Hematopoietic multipotent progenitor cell treated with erythropoietin and hydrocortisone succinate and interleukin-3 and kit ligand, for 8 days (in vitro differentiated cells): ENCODE results near the gene DAGLA.
A peak's percentile ranks its signal among the peaks of the same experiment; 100 is the strongest.
"Not testable (repeated sequence)": the region's sequence is repeated elsewhere in the genome, so short reads cannot be mapped to it uniquely, and the experiment has no call there.

ENCODE experiments used
- DNase-seq: peaks from one replicate; pipeline ENCODE4 v3.0.0-alpha.2; 2015

Gene DAGLA, protein sequence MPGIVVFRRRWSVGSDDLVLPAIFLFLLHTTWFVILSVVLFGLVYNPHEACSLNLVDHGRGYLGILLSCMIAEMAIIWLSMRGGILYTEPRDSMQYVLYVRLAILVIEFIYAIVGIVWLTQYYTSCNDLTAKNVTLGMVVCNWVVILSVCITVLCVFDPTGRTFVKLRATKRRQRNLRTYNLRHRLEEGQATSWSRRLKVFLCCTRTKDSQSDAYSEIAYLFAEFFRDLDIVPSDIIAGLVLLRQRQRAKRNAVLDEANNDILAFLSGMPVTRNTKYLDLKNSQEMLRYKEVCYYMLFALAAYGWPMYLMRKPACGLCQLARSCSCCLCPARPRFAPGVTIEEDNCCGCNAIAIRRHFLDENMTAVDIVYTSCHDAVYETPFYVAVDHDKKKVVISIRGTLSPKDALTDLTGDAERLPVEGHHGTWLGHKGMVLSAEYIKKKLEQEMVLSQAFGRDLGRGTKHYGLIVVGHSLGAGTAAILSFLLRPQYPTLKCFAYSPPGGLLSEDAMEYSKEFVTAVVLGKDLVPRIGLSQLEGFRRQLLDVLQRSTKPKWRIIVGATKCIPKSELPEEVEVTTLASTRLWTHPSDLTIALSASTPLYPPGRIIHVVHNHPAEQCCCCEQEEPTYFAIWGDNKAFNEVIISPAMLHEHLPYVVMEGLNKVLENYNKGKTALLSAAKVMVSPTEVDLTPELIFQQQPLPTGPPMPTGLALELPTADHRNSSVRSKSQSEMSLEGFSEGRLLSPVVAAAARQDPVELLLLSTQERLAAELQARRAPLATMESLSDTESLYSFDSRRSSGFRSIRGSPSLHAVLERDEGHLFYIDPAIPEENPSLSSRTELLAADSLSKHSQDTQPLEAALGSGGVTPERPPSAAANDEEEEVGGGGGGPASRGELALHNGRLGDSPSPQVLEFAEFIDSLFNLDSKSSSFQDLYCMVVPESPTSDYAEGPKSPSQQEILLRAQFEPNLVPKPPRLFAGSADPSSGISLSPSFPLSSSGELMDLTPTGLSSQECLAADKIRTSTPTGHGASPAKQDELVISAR

DNA sequence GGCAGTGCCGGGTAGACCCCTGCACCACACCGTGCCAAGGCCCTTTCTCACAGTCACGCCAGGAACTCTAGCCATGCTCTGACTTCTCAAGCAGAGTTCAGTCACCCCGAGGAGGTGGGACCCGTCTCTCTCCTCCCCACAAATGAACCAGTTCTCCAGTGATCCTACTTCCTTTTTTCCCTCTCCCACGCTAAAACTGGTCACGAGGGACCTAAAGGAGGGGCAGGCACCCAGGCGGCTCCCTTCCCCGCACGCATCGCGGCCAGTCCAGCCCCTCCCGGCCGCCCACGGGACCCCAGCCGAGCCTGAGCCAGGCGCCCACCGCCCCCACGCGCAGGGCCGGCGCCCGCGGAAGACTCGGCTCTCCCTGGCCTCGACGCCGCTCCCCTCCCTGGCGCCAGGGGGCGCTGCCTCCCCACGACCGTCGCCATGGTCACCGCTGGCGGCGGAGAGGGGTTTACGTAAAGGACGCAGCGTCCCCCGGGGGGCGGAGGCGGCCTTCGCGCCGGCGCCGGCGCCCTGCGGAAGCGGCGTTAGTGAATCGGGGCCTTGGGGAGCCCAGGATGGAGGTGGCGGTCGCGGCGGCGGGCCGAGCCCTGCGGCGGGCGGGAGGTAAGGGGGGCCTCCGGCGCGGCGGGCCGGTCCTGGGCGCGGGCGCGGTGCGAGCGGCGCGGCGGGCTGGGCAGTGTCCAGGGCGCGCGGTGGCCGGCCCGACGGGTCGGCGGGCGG is at the start of gene DAGLA:
Gene DAGLA (plus strand): TSS at position 499 of the 729 bp plus-strand sequence. CDS start 39,765 bp downstream, outside the sequence.
- peak; percentile 45 for DNase-seq

DNA sequence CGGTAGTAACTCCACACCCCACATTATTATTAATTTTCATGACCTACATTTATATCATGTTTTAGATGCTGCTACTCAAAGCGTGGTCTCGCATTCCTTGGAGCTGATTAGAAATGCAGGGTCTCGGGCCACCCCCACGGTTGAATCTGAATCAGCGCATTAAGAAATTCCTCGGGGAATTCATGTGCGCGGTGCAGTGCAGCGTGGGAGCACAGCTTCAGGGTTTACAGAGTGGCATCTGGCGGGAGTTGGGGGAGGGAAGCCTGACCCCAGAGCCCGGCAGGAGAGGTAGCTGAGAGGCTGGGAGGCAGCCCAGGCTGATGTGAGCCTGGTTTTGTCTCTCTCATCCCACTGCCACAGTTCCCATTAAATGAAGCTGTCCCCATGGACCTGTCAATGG is 48.1 kb upstream of the DAGLA start:
- no peak for DNase-seq

DNA sequence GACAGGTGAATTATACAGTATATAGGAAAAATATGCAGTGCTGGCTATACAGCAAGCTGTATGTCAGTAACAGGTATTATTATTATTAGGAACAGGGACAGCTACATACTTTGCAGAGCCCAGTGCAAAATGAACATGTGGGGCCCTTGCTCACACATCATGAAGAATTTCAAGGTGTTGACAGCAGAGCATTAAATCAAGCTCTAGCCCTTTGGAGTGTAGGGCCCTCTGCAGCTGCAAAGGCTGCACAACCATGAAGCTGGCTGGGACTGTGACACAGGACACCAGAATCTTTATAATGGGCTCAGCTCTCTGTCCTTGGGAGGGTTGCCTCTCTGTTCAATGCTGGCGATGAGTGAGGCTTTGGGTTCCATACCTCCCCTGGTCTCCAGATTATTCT is 44.9 kb upstream of the DAGLA start:
- DNase-seq = no peak

DNA sequence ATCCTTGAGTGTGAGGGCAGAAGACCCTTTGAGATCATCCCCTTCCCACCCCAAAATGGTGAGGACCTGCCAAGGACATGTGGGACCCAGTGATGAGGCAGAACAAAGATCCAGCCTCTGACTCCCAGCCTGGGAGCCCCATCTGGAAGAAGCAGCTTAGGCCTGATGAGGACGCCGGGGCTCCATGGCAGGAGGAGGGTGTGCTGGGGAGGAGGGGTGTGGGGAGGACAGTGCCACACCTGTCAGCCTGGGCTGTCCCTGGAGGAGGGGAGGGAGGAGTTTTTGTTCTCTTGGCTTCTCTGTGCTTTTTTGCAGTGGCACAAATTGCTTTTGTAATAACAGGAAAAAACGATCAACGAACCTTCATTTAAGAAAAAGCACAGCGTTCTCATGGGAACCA is 44.4 kb upstream of the DAGLA start:
- DNase-seq = no peak

DNA sequence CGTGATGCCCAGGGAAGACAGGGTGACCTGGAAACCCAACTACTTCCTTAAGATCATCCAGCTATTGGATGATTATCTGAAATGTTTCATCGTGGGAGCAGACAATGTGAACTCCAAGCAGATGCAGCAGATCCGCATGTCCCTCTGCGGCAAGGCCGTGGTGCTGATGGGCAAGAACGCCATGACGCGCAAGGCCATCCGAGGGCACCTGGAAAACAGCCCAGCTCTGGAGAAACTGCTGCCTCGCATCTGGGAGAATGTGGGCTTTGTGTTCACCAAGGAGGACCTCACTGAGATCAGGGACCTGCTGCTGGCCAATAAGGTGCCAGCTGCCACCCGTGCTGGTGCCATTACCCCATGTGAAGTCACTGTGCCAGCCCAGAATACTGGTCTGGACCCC is 43.5 kb upstream of the DAGLA start:
- DNase-seq = no peak

DNA sequence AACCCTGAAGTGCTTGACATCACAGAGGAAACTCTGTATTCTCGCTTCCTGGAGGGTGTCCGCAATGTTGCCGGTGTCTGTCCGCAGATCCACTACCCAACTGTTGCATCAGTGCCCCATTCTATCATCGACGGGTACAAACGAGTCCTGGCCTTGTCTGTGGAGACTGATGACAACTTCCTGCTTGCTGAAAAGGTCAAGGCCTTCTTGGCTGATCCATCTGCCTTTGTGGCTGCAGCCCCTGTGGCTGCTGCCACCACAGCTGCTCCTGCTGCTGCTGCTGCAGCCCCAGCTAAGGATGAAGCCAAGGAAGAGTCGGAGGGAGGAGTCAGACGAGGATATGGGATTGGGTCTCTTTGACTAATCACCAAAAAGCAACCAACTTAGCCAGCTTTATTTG is 42.9 kb upstream of the DAGLA start:
- DNase-seq = no peak

DNA sequence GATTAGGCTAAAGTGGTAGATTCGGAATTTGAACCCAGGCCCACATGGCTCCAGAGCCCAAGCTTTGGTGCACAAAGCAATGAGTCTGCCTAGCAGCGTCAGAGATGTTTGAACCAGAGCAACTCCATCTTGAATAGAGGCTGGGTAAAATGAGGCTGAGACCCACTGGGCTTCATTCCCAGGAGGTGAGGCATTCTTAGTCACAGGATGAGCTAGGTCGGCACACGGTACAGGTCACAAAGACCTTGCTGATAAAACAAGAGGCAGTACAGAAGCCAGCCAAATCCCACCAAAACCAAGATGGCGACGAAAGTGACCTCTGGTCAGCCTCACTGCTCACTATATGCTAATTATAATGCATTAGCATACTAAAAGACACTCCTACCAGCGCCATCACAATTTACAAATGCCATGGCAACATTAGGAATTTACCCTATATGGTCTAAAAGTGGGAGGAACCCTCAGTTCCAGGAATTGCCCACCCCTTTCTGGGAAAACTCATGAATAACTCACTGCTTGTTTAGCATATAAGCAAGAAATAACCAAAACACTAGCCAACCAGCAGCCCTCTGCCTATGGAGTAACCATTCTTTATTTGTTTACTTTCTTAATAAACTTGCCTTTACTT is 40.3 kb upstream of the DAGLA start:
- peak; percentile 44 for DNase-seq

DNA sequence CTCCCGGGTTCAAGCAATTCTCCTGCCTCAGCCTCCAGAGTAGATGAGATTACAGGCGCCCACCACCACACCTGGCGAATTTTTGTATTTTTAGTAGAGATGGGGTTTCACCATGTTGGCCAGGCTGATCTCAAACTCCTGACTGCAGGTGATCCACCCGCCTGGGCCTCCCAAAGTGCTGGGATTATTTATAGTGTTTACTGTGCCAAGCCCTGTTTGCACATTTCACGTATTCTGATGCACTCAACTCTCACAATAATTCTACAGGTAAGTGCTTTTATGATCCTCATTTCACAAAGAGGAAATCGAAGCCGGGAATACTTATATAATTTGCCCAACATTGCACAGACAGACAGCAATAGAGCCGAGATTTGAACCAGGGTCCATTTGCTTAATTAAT is 38.0 kb upstream of the DAGLA start:
- DNase-seq = no peak

DNA sequence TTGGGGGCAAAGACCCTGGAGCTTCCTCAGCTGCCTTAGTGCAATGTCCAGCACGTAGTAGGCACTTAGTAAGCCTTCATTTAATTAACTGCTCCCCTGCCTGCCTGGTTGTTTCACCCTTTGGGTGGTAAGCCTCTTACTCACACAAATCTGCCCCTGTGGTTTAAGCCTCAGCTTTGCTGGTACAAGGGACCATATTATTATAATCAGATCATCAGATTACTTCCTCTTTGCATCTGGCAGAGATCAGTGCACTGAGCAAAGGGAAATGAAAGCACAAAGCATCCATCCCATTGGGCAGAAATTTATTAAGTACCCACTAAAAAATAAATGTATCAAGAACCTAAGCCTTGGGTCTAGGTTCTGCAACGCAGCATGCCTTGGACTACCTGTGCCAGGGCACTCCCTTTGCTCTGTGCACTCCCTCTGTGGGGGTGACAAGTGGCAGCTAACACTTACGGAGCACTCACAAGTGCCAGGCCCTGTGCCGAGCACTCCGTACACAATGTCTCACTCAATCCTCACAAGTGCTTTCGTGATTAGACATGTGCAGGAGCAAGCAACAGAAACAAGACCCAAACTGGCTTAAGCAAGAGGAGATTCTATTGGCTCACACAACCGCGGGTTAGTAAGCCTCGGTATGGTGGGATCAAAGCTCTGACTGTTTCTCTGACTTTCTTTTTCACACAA is 34.9 kb upstream of the DAGLA start:
- DNase-seq = no peak

DNA sequence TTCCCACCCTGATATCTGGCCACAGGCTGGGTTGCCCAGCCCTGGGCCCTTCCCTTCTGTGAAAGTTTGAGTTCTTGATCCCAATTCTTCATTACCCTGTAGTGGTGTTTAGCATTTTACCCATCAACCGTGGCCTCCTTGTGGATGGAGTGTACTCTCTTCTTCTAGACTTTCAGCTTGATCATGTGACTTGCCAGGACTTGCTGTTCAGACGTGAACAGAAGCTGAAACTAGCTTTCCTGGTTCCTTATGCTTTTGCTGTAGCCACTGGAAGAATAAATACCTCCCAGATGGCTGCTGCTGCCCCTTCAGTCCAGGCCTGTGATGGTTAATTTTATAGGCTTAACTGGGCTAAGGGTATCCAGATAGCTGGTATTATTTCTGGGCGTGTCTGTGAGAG is 32.7 kb upstream of the DAGLA start:
- no peak for DNase-seq

DNA sequence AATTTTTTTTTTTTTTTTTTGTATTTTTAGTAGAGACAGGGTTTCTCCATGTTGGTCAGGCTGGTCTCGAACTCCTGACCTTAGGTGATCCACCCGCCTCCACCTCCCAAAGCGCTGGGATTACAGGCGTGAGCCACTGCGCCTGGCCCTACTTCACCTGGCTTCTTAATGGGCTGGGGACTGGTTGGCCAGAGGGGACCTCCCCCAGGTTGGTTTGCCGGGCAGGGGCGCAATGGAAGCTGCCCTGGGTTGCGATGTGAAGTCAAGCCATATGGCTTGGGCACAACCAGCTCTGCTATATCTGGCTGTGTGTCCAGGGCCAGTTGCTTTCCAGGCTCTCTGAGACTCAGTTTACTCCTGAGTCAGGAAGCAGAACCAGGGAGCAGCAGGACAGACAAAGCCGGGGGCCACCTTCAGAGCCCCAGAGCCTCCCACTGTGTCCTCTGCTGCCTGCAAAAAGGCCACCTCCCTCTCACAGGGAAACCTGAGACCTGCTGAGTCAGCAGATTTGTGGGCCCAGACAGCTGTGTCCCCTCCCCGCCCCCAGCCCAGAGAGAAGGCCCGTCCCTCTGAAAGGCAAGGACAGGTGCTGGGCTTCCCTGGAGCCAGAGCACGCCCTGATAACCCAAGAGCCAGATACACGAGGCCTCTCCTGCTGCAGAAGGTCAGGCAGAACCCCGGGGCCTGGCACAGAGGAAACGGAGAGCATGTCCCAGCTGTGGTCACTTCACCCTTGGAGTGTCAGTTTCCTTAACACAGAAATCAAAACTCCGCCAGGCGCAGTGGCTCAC is 29.2 kb upstream of the DAGLA start:
- no peak for DNase-seq

DNA sequence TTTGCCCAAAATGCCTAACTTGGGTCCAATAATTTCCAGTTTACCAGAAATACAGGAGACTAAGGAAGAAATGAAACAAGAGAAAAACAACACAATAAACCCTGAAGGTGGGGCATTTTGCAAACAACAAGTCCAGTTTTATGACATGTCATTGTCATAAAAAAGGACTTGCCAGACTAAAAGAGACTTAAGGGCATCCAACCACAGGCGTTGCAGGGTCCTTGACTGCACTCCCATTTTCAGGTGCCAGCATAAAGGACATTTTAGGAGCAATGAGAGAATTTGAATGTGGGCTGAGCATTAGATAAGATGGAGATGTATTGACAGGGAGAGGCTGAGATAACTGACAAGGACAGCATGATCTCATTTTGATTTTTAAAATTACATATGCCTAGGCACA is 28.1 kb upstream of the DAGLA start:
- no peak for DNase-seq

DNA sequence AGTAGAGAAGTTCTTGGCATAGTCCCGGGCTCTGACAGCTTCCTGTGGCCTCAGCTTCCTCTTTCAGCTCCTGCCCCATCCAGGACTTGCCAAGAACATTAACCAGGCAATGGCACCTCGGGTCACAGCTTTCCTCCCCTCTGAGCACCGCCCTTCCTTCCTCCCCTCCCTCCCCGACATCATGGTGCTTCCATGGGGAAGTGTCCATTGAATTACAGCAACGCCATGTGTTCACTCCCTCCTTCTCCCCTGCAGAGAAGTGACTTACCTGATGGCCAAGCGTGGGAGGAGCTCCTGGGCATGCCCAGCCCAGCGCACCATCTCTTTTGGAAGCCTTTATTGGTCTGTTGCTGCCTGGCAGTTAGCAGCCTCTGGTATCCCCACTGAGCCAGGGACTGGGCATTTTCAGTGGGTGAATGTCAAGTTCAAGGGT is 25.8 kb upstream of the DAGLA start:
- DNase-seq = no peak

DNA sequence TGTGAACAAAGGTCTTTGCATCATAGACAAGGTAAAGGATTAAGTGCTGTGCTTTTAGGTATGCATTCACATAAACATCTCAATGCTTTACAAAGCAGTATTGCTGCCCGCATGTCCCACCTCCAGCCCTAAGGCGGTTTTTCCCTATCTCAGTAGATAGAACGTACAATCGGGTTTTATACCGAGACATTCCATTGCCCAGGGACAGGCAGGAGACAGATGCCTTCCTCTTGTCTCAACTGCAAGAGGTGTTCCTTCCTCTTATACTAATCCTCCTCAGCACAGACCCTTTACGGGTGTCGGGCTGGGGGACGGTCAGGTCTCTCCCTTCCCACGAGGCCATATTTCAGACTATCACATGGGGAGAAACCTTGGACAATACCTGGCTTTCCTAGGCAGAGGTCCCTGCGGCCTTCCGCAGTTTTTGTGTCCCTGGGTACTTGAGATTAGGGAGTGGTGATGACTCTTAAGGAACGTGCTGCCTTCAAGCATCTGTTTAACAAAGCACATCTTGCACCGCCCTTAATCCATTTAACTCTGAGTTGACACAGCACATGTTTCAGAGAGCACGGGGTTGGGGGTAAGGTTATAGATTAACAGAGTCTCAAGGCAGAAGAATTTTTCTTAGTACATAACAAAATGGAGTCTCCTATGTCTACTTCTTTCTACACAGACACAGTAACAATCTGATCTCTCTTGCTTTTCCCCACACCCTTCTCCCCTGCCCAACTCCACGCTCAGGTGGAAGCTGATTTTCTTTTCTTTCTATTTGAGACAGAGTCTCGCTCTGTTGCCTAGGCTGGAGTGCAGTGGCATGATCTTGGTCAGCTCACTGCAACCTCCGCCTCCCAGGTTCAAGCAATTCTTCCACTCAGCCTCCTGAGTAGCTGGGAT is 24.7 kb upstream of the DAGLA start:
- not testable (repeated sequence) for DNase-seq

DNA sequence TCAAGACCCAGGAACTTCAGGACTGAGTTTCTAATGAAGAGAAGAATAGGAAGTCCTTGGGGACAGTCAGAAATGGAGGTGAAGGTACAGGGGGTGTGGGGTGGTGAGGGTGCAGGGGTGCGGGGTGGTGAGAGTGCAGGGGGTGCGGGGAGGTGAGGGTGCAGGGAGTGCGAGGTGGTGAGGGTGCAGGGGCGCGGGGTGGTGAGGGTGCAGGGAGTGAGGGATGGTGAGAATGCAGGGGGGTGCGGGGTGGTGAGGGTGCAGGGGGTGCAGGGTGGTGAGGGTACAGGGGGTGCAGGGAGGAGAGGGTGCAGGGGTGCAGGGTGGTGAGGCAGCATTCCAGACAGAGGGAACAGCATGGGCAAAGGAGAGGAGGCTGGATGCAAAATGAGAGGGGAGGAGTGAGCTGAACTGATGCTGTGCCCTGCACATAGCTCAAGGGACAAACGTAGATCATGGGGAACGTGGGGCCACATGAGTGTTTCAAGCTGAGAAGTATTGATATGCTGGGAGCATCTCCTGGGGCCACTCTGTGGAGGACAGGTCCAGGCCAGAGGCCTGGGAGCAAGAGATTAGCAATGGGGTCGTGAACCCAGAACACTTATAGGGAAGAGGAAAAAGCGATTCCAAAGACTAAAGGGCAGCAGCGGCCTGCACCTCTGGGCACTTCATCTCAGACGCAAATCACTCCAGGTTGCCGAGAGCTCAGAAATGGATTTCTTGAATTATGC is 23.7 kb upstream of the DAGLA start:
- no peak for DNase-seq

DNA sequence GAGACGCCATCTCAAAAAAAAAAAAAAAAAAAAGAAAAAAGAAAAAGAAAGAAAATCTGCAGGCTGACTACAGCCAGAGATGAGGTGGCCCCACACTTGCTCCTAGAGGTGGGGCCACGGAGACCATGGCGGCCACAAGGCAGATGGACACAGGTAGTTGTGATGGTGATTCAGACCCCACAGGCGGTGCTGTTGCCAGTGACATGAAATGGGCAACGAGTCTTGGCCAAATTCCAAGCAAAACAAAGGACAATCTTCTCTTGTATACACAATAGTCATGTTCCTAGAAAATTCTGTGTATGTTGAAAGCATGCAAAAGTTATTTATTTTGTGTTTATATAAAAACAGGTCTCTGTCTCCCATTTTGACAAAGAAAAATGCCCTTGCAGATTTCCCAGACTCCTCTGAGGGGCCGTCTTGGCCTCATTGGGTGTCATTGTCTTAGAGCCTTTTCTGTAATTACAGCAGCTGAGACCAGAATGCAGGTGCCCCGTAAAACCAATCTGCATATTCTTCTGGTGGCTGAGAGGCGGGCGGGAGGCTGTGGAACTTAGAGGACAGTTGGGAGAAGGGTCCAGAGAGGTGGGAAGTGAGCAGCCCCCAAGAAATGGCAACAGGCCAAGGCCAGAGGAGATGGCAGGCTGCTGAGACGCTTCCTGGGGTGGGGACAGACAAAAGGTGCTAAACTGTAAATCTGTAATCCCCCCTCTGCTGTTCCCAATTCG is 22.5 kb upstream of the DAGLA start:
- no peak for DNase-seq

DNA sequence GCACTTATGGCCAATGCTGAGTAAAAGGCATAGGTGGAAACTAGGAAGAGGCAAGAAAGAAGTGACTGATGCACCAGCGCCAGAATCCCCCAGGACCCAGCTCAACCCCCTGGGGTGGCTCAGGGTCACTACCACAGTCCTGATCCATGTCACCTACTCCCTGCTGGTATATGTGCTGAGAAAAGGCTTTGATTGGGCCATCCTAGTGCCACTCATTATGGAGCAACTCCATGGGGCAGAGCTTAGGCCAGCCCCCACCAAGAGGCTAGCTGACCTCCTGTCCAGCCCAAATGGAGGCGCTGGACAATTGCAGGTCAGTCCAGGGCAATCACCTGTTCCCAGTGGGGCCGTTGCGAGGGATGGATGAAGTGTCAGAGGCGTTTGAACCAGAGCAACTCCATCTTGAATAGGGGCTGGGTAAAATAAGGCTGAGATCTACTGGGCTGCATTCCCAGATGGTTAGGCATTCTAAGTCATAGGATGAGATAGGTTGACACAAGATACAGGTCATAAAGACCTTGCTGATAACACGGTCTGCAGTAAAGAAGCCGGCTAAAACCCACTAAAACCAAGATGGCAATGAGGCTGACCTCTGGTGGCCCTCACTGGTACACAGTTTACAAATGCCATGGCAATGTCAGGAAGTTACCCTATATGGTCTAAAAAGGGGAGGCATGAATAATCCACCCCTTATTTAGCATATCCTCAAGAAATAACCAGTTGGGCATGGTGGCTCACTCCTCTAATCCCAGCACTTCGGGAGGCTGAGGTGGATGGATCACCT is 20.6 kb upstream of the DAGLA start:
- no peak for DNase-seq

DNA sequence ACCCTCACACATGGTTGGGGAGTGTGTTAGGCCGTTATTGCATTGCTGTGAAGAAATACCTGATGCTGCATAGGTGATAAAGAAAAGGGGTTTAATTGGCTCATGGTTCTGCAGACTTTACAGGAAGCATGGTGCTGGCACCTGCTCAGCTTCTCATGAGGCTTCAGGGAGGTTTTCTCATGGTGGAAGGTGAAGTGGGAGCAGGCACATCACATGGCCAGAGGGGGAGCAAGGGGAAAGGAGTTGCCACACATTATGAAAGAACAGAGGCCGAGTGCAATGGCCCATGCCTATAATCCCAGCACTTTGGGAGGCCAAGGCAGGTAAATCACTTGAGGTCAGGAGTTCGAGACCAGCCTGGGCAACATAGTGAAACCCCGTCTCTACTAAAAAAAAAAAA is 19.2 kb upstream of the DAGLA start:
- peak; percentile 10 for DNase-seq
